HL-60 (cell line): ENCODE results near the gene ACOXL.
"Not testable (repeated sequence)": the region's sequence is repeated elsewhere in the genome, so short reads cannot be mapped to it uniquely, and the experiment has no call there.

Source experiments
- DNase-seq, 2 experiments: peaks; one replicate each; pipeline ENCODE4 v3.0.0-alpha.2; 2010 to 2020; ENCODE audit warnings: low read depth in 1 of 2, low spot score in 1 of 2
- H3K27ac ChIP-seq: fragments of 250-450 bp; sonication (Bioruptor Pico); replicated peaks from 2 replicates; pipeline ENCODE4 v1.5.1; 2020; ENCODE audit warnings: mild to moderate bottlenecking, moderate library complexity
- H3K27me3 ChIP-seq: fragments of 250-450 bp; sonication (Bioruptor Pico); 2 replicates; pipeline ENCODE4 v1.5.1; 2021; ENCODE audit warnings: mild to moderate bottlenecking, moderate library complexity; ENCODE audit not compliant: insufficient read depth, poor library complexity, severe bottlenecking
- H3K4me3 ChIP-seq: replicated peaks from 2 replicates; pipeline ENCODE4 v1.5.1; 2011; ENCODE audit warnings: mild to moderate bottlenecking, control low read depth, low read length; ENCODE audit not compliant: insufficient read depth
- CTCF ChIP-seq: IDR thresholded peaks from one replicate; pipeline ENCODE4 v1.5.1; 2011; ENCODE audit warnings: low read length, control low read depth, inconsistent platforms; ENCODE audit not compliant: insufficient read depth
- GABPA ChIP-seq: IDR thresholded peaks from 2 replicates; pipeline ENCODE4 v1.6.1; 2012; ENCODE audit warnings: low read depth
- POLR2AphosphoS5 ChIP-seq: IDR thresholded peaks from 2 replicates; pipeline ENCODE4 v1.6.1; 2012; ENCODE audit warnings: low read depth
- REST ChIP-seq: IDR thresholded peaks from 2 replicates; pipeline ENCODE4 v1.6.1; 2012; ENCODE audit warnings: low read depth; ENCODE audit not compliant: insufficient replicate concordance
- SPI1 ChIP-seq: IDR thresholded peaks from 2 replicates; pipeline ENCODE4 v1.6.1; 2012; ENCODE audit warnings: low read depth, mild to moderate bottlenecking, borderline replicate concordance

The ACOXL gene

GRCh38 chr2:110690083-110690965 is 42.0 kb upstream of the ACOXL start:
- TF ChIP-seq POLR2AphosphoS5 (no peak), SPI1 (no peak), REST (no peak), CTCF (no peak)
- no peaks in the 10 kb centered on the region for H3K27me3 ChIP-seq

GRCh38 chr2:110691612-110692258 is 40.6 kb upstream of the ACOXL start:
- TF ChIP-seq CTCF (no peak), REST (no peak), GABPA (no peak), POLR2AphosphoS5 (no peak)
- Histone ChIP-seq H3K27ac (no peak overlapping the region), H3K4me3 (no peak overlapping the region), H3K27me3 (no peaks in the 10 kb centered on the region)
- no peak for DNase-seq

More at GRCh38 chr2:110690083-110690965, 42.0 kb upstream of the ACOXL start:
- no peak for DNase-seq
- Histone ChIP-seq H3K4me3 (no peak overlapping the region), H3K27ac (no peak overlapping the region)

GRCh38 chr2:110695146-110695898 is 37.1 kb upstream of the ACOXL start:
- not testable (repeated sequence) for H3K27ac ChIP-seq, H3K27me3 ChIP-seq, DNase-seq, H3K4me3 ChIP-seq

GRCh38 chr2:110698253-110698652 is 34.1 kb upstream of the ACOXL start:
- not testable (repeated sequence) for H3K4me3 ChIP-seq, H3K27ac ChIP-seq, DNase-seq, H3K27me3 ChIP-seq
